Activated naive CD4-positive, alpha-beta T cell treated with anti-CD3 and anti-CD28 coated beads, Interleukin-2, amount 50 U/mL, for 16 hours (primary cell): ENCODE results near the gene ARHGAP1.
"Not testable (repeated sequence)": the region's sequence is repeated elsewhere in the genome, so short reads cannot be mapped to it uniquely, and the experiment has no call there.

Experiments used
- DNase-seq: peaks from one replicate; pipeline ENCODE4 v3.0.0-alpha.2; 2020

The ARHGAP1 gene

DNA sequence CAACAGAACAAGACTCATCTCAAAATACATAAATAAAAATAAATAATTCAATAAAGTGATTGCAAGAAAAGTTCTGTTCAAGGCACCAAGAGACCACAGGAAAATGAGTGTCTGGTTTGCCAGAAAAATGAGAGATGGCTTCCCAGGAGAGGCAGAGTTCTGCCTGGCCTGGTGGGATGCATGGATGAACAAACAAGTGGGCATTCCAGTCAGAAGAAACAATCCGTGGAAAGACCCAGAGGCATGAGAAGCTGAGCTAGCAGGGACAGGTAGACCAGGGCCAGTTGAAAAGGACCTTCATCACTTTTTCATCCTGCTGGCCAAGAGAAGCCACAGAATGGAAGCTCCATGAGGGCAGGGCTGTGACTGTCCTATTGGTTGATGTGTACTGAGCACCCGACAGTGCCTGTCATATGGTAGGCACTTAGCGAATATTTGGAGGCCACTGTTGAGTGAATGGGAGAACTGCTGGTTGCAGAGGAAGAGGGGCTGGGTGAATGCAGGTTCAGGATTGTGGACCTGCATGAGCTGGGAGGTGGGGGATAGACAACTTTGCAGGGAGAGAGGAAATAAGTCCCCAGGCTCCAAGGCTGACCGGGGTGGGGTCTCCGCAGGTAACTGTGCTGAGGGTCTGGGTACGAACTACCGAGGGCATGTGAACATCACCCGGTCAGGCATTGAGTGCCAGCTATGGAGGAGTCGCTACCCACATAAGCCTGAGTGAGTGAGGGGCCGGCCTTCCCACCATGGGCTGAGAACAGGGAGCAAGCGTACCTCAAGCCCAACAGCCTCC, 22.3 kb upstream of the ARHGAP1 start:
- DNase-seq, result no peak

- DNase-seq, result no peak
These were observed 20.9 kb upstream of the ARHGAP1 start for GRCh38 chr11:46721286-46721685.

DNA sequence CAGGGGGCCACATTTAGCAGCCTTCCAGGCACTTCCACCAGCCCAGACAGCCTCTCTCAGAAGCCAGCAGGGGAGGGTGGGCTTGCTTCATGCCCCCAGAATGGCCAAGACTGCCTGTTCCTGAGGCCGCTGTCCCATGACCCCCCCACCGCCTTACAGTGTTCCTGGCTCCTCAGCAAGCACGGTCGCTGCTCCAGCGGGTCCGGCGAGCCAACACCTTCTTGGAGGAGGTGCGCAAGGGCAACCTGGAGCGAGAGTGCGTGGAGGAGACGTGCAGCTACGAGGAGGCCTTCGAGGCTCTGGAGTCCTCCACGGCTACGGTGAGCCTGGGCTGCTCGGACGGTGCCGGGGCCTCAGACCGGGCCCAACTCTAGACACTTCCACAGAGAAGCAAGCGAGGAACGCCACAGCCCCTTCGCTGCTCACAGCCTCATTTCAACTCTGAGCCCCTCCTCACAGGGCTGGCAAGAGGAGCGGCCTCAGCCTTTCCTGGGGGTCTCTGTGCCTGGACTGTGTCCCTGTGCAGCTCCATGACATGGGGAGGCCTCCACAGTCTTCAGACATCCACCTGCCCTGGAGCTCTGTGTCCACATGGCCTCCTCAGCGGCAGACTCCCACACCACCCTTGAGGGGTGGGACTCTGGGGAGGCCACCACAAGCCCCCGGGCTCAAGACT, 19.3 kb upstream of the ARHGAP1 start:
- DNase-seq, result no peak

DNA sequence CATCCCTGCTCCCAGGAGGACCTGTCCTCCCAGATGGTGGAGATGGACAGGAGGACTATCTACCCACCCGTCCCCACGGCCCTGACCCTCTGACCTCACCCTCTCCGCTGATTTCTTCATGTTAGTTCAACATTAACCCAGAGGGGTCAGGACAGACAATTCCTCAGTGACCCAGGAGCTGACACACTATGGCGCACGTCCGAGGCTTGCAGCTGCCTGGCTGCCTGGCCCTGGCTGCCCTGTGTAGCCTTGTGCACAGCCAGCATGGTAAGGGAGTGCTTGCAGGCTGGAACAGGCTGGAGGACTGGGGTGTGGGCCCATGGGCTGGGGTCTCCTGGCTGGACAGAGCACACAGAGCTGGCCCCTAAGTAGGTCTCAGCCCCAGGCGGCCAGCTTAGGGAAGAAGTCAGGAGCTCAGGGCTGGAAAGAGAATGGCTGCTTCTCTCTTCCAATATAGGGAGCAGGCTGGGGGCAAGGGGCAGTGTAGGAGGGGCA, 18.7 kb upstream of the ARHGAP1 start, which contains the start of gene F2:
Gene F2 (plus strand): TSS at position 166 of the 495 bp plus-strand sequence. CDS start 23 bp downstream, at position 189.
- no peak for DNase-seq

GRCh38 chr11:46718155-46719019, 18.0 kb upstream of the ARHGAP1 start:
- no peak for DNase-seq

DNA sequence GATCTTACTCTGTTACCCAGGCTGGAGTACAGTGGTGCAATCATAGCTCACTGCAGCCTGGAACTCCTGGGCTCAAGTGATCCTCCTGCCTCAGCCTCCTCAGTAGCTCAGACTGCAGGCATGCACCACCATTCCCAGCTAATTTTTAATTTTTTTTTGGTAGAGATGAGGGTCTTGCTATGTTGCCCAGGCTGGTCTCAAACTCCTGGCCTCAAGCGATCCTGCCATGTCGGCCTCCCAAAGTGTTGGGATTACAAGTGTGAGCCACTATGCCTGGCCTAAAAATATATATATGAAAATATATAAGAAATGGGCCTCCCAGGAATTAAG, 17.4 kb upstream of the ARHGAP1 start:
- not testable (repeated sequence) for DNase-seq

DNA sequence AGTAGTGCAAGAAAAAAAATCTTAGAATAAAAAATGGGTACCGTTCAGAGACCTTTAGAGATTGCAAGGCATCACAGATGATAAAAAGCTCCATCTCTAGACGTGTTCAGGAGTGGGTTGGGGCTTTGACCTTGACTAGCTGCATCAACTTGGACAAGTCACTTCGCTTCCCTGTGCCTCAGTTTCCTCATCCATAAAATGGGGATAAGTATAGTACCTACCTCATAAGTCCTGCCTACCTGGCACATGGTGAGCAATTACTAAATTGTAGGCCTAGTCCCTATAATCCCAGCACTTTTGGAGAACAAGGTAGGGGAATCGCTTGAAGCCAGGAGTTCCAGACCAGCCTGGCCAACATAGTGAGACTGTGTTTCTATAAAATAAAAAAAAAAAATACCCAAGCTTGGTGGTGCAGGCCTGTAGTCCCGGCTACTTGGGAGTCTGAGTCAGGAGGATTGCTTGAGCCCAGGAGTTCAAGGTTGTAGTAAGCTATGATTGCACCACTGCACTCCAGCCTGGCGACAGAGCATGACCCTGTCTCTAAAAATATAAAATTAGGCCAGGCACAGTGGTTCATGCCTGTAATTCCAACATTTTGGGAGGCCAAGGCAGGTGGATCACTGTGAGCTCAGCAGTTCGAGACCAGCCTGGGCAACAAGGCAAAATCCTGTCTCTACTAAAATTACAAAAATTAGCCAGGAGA, 12.6 kb upstream of the ARHGAP1 start:
- no peak for DNase-seq

DNA sequence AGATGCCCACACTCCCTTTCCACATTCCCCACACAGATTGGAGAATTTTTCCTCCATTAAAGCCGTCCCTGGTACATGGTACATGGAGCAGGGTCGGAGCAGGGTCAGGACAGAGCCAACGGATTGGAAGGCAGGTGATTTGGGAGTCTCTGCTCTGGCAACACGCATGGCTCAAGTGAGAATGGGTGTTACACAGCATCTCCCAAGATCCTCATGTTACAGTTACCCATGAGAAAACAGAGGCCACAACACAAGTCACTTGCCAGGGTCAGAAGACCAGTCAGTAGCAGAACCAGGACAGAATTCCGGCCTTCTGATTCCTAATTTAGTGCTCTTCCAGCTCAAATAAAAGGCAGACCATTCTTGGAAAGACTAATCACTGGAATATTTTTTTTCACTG, 10.9 kb upstream of the ARHGAP1 start:
- no peak for DNase-seq

DNA sequence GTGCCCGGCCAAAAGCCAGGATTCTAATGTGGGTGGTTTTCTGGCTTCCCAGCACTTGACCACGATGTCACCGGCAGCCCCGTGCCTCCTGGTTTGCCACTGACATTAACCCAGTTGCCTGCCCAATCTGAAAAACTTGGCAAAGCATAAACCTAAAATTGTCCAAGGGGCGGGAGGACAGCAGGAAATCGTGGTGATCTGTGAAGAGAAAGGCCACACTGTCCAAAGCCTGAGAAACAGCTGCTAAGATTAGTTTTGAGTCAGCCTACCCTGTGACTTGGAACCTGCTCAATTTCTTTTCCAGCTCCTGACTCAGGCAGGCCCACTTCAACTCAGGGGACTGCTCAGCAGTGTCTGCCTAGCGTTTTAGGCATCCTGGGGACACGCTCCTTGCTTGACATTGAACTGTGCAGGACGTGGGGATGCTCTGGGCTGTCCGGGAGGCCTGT, 10.4 kb upstream of the ARHGAP1 start:
- no peak for DNase-seq

DNA sequence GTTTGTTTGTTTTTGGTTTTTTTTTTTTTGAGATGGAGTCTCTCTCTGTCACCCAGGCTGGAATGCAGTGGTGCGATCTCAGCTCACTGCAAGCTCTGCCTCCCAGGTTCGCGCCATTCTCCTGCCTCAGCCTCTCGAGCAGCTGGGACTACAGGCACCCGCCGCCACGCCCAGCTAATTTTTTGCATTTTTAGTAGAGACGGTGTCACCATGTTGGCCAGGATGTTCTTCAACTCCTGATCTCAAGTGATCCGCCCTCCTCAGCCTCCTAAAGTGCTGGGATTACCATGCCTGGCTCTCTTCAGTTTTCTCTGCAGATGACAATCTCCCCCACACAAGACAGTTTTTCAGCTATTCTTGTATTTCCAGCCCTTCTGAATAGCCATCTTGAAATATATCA, 8.9 kb upstream of the ARHGAP1 start:
- not testable (repeated sequence) for DNase-seq

- DNase-seq, result no peak
These were observed 6.5 kb upstream of the ARHGAP1 start for GRCh38 chr11:46706886-46707285.

- DNase-seq, result no peak
These were observed 4.8 kb upstream of the ARHGAP1 start for GRCh38 chr11:46705070-46705688.

DNA sequence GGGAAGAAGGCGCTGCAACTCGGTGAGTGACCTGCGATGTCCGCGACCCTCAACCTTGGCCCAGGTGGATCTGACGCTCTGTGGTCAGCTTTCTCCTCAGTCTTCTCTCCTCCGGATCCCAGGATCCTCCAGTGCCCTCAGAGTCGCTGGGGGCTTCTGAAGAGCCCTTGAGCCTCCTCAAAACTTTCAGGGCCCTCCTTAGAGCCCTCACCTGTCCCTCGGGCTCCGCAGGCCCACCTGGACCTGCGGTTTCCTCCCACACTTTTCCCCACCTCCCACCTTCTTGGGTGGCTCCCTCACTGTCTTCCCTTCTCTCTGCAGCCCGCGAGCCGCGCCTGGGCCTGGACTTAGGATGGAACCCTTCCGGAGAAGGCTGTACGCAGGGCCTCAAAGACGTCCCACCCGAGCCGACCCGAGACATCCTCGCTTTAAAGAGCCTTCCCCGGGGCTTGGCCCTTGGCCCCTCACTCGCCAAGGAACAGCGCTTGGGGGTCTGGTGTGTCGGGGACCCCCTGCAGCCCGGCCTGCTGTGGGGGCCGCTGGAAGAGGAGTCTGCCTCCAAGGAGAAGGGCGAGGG, 747 bp upstream of the ARHGAP1 start:
- no peak for DNase-seq

DNA sequence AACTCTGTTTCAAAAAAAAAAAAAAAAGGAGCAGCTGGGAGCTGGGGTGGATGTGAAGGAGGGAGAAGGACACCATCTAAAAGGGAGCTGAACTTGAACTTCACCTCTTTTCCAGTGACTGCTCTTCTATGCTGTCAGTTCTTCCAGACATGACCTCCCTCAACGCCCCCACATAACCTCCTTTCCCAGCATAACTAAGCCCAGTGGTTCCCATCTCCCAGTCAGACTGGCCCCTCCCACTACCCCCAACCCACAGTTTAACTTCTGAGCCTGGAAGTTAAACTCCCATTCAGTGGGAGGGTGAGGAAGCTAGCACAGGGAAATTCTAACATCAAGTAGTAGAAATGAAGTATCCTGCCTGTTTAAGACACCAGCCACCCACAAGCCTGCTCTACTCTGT, 1.8 kb downstream of the ARHGAP1 start:
- no peak for DNase-seq

DNA sequence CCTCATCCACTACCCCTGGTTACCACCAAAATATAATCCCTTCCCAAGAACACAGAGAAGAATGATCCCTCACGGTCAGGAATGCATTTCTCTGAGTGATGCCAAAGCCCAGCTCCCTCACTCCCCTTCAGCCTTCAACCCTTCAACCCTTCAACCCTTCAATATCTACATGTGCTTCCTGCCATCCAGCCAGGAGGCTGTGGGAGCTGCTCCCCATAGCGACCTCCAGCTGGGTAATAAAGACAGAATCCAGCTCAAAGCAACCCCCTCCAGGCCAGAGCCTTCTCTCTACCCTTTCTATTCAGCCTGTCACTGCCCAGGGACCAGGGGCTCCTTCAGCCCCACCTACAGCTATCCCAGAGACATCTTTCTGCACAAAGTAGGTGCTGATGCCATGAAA, 2.7 kb downstream of the ARHGAP1 start:
- DNase-seq, result no peak

DNA sequence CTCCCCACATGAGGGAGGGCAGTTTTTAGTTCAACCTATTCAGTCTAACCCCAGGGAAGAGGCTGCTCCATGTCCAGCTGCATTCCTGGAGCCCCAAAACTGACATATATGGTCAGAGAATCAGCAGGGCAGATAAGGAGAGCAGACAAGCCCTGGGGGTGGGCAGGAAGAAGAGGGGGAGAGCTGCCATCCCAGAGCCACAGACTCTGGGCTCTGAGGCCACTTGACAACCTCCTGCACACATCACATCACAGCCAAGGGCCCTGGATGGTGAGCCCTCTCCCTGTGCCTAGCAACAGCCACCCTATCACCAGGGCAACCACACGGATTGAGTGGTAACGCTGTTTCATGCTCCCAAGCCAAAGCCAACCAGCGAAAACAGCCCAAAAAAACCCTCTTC, 3.1 kb downstream of the ARHGAP1 start:
- DNase-seq, result no peak

DNA sequence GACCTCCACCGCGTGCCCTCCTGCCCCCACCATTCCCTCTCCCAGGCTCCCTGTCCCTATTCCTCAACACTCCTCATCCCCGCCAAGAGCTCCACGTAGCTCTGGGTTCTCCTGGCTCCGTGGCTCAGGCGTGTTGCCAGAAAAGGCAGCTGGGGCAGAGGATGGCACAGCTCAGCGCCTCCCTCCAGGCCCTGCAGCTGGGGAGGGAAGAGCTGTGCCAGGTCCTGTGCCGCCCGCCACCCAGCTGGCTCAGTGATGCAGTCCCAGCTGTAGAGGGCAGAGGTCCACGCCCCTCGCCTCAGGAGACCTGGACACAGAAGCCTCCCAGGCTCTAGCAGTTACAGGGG, 4.2 kb downstream of the ARHGAP1 start:
- DNase-seq, result no peak

DNA sequence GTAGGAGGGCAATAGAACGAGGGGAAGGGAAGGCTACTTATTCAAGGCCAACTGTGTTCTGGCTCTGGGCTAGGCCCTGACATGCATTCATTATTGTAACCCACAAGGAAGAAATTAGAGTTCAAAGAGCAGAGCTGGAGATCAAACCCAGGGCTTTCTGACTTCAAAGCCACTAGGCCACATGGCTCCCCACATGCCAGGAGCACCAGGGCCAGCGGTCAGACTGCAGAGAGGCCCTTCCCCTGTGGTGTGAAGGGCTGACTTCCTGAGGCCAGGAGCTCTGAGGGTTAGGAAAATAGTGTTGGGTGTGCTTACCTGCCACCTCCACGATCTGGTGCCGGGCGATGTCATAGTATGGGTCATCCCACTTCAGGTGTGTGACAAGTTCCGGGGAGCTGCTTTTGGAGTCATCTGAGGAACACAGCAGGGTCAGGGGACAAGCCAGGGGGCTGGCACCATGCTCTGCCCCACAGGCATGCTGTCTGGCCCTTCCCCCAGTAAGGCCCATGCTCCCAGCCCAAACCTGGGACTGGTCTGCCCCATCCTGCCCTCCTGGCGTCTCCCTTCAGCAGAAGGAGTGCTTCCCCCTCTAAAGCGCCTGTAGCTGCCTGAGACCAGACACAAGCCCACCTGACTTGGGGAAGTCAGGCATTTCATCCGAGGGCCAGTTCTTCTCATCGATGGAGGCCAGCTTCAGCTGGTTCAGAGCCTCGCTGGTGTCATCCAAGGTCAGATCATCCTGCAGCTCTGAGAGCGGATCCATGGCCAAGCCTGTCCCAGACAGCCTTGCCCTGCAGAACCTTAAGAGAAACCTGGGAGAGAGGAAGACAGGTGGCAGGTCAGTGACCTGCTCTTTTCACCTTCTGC, 4.8 kb downstream of the ARHGAP1 start:
- no peak for DNase-seq

DNA sequence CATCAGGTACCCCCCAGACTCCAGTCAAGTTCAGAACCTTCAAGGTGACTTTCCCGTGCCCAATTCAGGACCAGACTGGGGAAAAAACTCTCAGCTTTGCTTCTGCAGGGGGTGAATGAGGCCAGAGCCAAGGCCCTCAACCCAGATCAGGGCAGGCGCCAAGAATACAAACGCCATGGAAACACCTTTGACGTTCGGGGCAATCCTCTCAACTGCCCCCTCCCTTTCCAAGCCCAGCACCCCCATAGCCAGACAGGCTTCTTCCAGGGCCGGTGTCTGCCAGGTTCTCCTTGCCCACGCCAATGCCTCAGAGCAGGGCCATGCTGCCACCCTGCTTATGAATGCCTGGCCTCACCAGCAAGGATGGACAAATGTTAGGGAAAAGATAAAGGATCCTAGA, 5.8 kb downstream of the ARHGAP1 start:
- DNase-seq, result no peak

- DNase-seq, result no peak
These were observed 6.3 kb downstream of the ARHGAP1 start for GRCh38 chr11:46694072-46694471.

DNA sequence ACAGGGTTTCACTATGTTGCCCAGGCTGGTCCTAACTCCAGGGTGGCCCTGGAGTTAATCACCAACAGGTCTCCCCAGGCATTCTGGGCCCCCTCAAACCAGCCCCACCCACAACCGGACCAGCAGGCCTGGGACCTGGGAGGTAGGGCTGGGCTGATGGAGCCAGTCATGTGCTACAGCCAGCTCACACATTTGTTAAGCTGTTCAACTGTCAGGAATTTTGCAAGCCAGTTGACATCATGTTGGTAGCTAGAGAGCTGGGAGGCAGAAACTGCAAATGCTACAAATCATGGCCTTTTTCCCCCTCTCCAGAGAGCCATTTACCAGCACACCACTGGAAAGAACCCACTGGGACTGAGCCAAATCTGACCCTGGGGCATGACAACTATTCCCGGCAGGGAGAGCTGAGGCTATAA, 6.8 kb downstream of the ARHGAP1 start:
- DNase-seq, result no peak
